ENCODE measurements around the gene MEGF11.

DNA sequence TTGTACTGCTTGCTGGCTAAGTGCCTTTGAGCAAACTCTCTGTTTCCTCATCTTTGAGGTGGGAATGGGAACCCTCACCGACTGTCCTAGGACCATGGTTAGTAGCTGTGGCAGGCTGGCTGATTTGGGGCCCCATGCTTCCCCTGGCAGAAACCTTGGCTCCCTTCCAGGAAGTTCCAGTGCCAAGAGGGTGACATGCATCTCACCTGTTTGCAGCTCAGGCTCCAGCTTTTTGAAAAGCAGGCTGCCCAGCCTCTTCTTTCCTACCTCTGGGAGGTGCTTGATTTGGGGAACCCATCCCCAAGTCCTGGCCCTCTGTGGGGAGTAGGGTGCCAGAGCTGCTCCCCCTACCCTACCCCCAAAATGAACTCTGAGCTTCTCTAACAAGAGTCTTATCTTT, 333.4 kb downstream of the MEGF11 start:
- TF ChIP-seq, protein P1, sequence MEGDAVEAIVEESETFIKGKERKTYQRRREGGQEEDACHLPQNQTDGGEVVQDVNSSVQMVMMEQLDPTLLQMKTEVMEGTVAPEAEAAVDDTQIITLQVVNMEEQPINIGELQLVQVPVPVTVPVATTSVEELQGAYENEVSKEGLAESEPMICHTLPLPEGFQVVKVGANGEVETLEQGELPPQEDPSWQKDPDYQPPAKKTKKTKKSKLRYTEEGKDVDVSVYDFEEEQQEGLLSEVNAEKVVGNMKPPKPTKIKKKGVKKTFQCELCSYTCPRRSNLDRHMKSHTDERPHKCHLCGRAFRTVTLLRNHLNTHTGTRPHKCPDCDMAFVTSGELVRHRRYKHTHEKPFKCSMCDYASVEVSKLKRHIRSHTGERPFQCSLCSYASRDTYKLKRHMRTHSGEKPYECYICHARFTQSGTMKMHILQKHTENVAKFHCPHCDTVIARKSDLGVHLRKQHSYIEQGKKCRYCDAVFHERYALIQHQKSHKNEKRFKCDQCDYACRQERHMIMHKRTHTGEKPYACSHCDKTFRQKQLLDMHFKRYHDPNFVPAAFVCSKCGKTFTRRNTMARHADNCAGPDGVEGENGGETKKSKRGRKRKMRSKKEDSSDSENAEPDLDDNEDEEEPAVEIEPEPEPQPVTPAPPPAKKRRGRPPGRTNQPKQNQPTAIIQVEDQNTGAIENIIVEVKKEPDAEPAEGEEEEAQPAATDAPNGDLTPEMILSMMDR (IDR thresholded peaks at IDR 0.05), result no peak
- TF ChIP-seq POLR2AphosphoS5 (IDR thresholded peaks at IDR 0.05) (no peak), POLR2A (IDR thresholded peaks at IDR 0.05) (no peak)
